Caco-2 (cell line): ENCODE data around the gene NTSR2. TPM values are rescaled to one million over a fixed set of nuclear protein-coding genes. Genes with fewer than 3 reads are reported as not detected.

ENCODE experiments used
- BruUV-seq: library from RNA; stranded (reverse); fragments of 400-500 nt; replicated peaks from 2 replicates; lab custom pipeline; 2021; lab: Mats Ljungman, UMichigan
- CTCF ChIA-PET: fragments of 300-600 bp; sonication (Branson Sonifier 250); formaldehyde crosslinking; loops from one replicate; lab custom pipeline; 2022; ENCODE audit warnings: antibody characterized with exemption; lab: Charles Lee
- POLR2A ChIA-PET: fragments of 300-600 bp; sonication (Branson Sonifier 250); formaldehyde crosslinking; loops from one replicate; lab custom pipeline; 2022; ENCODE audit warnings: antibody characterized with exemption; lab: Charles Lee
- DNase-seq, 2 experiments: peaks; one replicate each; pipeline versions ENCODE4 v3.0.0 to v3.0.0-alpha.2; 2020 to 2022
- H3K27me3 ChIP-seq: replicated peaks from 2 replicates; pipeline ENCODE4 v1.6.0; 2011; ENCODE audit warnings: low read length; ENCODE audit not compliant: control insufficient read depth, insufficient read depth
- H3K36me3 ChIP-seq: 2 replicates; pipeline ENCODE4 v1.5.1; 2011; ENCODE audit warnings: low read length; ENCODE audit not compliant: control insufficient read depth, insufficient read depth
- H3K4me1 ChIP-seq: fragments of 250-450 bp; sonication (Bioruptor Pico); 2 replicates; pipeline ENCODE4 v1.5.1; 2020; ENCODE audit warnings: mild to moderate bottlenecking
- H3K4me3 ChIP-seq: 2 replicates; pipeline ENCODE4 v1.5.1; 2011; ENCODE audit warnings: low read depth, mild to moderate bottlenecking, control low read depth, low read length
- H3K9me3 ChIP-seq: fragments of 250-450 bp; sonication (Bioruptor Pico); 2 replicates; pipeline ENCODE4 v1.5.1; 2020; ENCODE audit warnings: mild to moderate bottlenecking, moderate library complexity
- H3K27ac Mint-ChIP-seq: one replicate; pipeline ENCODE4 v1.8.0; 2022; ENCODE audit warnings: mixed read lengths; ENCODE audit not compliant: unreplicated experiment
- H3K27me3 Mint-ChIP-seq: one replicate; pipeline ENCODE4 v1.8.0; 2022; ENCODE audit warnings: mixed read lengths; ENCODE audit not compliant: insufficient read depth, unreplicated experiment
- H3K36me3 Mint-ChIP-seq: one replicate; pipeline ENCODE4 v1.8.0; 2022; ENCODE audit warnings: mild to moderate bottlenecking, mixed read lengths; ENCODE audit not compliant: insufficient read depth, unreplicated experiment
- H3K4me1 Mint-ChIP-seq: one replicate; pipeline ENCODE4 v1.8.0; 2022; ENCODE audit warnings: low read depth, mixed read lengths; ENCODE audit not compliant: unreplicated experiment
- H3K4me3 Mint-ChIP-seq: one replicate; pipeline ENCODE4 v1.8.0; 2022; ENCODE audit warnings: mild to moderate bottlenecking, moderate library complexity, mixed read lengths; ENCODE audit not compliant: unreplicated experiment
- H3K9me3 Mint-ChIP-seq: one replicate; pipeline ENCODE4 v1.8.0; 2022; ENCODE audit warnings: mixed read lengths; ENCODE audit not compliant: unreplicated experiment
- intact Hi-C: fragments of 100-400 bp; cut with micrococcal nuclease; formaldehyde crosslinking; loops from one replicate; pipeline ENCODE4 v1.10.0; 2022; ENCODE audit not compliant: unreplicated experiment
- total RNA-seq: library from RNA; stranded (reverse); gene quantifications from 2 replicates; pipeline ENCODE4 v1.2.3, GENCODE V29; 2022
- TF ChIP-seq, protein P1 (sequence below), 2 experiments: fragments of 200-600 bp in 1 of 2; IDR thresholded peaks; 1 replicate in 1 of 2; 2 replicates in 1 of 2; pipeline versions ENCODE4 v1.5.1 to v1.8.0; 2011 to 2022; ENCODE audit warnings: antibody characterized with exemption in 1 of 2, control low read depth in 1 of 2, inconsistent platforms in 1 of 2, low read depth in 1 of 2, low read length in 1 of 2, mild to moderate bottlenecking in 1 of 2, moderate library complexity in 1 of 2; ENCODE audit not compliant: insufficient read depth in 1 of 2, severe bottlenecking in 1 of 2, unreplicated experiment in 1 of 2

NTSR2 gene
- total RNA-seq, 1 experiment from 2014 or later: not detected

DNA sequence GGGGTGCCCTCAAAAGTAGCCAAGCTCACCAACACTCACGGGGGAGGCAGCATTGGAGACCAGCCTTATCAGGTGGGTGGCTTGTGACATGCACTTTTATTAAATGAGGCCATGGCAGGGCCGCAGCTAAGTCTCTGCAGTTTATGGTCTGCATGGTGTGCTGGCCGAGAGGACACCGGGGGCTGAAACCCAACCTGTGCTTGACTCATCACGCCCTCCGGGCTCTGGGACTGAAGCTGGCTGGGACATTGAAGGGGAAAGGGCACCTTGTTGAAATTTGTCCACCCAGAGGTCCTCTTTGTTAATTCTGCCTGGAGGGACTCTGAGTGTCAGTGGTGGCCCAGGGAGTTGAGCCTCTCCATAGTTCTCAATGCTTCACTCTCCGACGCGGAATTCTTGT is 17.7 kb upstream of the NTSR2 start:
- no peaks in the 10 kb centered on the region for H3K9me3 ChIP-seq
- H3K27me3 ChIP-seq: no peaks in the 10 kb centered on the region
- no peak for DNase-seq
- Mint-ChIP-seq H3K36me3 (no peaks in the 10 kb centered on the region), H3K4me1 (no peaks in the 10 kb centered on the region), H3K27me3 (peaks cover 10% of the 10 kb centered on the region), H3K9me3 (no peaks in the 10 kb centered on the region), H3K4me3 (no peak overlapping the region), H3K27ac (no peak overlapping the region)
- ChIA-PET CTCF (interaction anchor here (0.6 to 0.7 kb wide), 3 partner anchors 92 to 555 kb away, joined by 3 to 4 read pairs (median 4); a partner anchor contains a TSS), POLR2A (no interaction called here)
- TF ChIP-seq, protein P1, sequence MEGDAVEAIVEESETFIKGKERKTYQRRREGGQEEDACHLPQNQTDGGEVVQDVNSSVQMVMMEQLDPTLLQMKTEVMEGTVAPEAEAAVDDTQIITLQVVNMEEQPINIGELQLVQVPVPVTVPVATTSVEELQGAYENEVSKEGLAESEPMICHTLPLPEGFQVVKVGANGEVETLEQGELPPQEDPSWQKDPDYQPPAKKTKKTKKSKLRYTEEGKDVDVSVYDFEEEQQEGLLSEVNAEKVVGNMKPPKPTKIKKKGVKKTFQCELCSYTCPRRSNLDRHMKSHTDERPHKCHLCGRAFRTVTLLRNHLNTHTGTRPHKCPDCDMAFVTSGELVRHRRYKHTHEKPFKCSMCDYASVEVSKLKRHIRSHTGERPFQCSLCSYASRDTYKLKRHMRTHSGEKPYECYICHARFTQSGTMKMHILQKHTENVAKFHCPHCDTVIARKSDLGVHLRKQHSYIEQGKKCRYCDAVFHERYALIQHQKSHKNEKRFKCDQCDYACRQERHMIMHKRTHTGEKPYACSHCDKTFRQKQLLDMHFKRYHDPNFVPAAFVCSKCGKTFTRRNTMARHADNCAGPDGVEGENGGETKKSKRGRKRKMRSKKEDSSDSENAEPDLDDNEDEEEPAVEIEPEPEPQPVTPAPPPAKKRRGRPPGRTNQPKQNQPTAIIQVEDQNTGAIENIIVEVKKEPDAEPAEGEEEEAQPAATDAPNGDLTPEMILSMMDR (IDR thresholded peaks at IDR 0.05; ENCODE audit: insufficient read depth in 1 of 2, low read depth in 1 of 2, low read length in 1 of 2, severe bottlenecking in 1 of 2, unreplicated experiment in 1 of 2): no peak
- no peak overlapping the region for H3K4me3 ChIP-seq
- no peaks in the 10 kb centered on the region for H3K36me3 ChIP-seq
- intact Hi-C loops: loop anchor here (1.0 kb wide), 1 partner anchor 92 kb away; no protein-coding TSS in a partner anchor
- H3K4me1 ChIP-seq: no peaks in the 10 kb centered on the region
- no TSS peak for BruUV-seq

DNA sequence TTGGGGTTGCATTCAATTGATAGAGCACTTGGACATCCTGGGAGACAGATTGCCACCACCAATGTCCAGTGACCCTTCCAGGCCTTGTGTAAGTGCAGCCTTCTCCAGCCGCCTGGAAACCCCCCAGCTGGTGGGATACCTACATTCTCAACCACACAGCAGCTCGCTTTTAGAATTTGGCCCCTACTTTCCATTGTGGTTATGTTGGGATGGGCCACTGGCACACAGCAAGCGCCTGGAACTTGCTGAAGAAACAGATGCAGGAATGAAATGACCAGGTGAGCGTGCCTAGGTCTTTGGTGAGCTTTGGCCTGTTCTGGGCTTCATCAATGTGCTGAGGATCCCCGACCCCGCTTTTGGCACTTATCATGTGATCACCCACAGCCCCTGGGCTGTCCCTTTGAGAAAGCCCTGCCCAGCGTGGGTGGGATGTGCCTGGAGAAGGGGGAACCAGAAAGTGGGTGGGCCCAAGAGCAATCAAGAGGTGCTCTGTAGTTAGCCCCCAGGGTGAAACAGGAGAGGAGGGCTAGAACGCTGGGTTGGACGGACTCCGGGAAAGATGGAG is 16.0 kb upstream of the NTSR2 start:
- Histone ChIP-seq H3K27me3 (no peaks in the 10 kb centered on the region), H3K9me3 (no peaks in the 10 kb centered on the region), H3K4me3 (no peak overlapping the region), H3K36me3 (no peaks in the 10 kb centered on the region), H3K4me1 (no peaks in the 10 kb centered on the region)
- no peak for DNase-seq
- intact Hi-C loops: no loop called here
- POLR2A ChIA-PET: no interaction called here
- H3K27me3 Mint-ChIP-seq: peaks cover 10% of the 10 kb centered on the region
- no TSS peak for BruUV-seq
- no peaks in the 10 kb centered on the region for H3K9me3 Mint-ChIP-seq
- CTCF ChIA-PET: no interaction called here
- peaks cover 5% of the 10 kb centered on the region for H3K36me3 Mint-ChIP-seq
- H3K4me1 Mint-ChIP-seq: peaks cover 6% of the 10 kb centered on the region
- H3K27ac Mint-ChIP-seq: no peak overlapping the region
- TF ChIP-seq, protein P1 (IDR thresholded peaks at IDR 0.05; ENCODE audit: insufficient read depth in 1 of 2, low read depth in 1 of 2, low read length in 1 of 2, severe bottlenecking in 1 of 2, unreplicated experiment in 1 of 2): no peak
- no peak overlapping the region for H3K4me3 Mint-ChIP-seq

DNA sequence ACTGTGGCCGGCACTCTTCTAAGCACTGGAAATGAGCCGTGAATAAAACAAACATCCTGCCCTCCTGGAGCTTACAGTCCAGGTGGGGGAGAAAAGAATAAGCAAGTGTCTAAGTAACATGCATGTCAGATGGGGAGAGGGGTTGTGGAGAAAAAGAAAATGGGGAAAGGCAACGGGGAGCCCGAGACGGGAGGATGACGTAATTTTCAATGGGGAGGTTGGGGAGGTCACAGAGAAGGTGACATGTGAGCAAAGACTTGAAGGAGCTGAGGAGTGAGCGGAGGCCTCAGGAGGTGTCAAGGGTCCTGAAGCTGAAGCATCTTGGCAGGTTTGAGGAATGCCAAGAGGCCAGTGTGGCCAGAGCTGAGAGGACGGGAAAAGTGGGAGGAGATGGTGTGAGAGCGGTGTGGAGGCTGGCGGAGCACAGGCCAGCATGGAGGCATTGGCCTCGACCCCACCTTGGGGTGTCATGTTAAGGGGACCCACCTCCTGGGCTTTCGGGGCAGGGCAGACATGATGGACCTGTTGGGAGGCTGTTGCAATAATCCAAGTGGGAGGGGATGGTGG is 15.0 kb upstream of the NTSR2 start:
- Mint-ChIP-seq H3K36me3 (peaks cover 5% of the 10 kb centered on the region), H3K27me3 (peaks cover 10% of the 10 kb centered on the region), H3K4me1 (peaks cover 6% of the 10 kb centered on the region), H3K9me3 (no peaks in the 10 kb centered on the region), H3K4me3 (no peak overlapping the region), H3K27ac (no peak overlapping the region)
- CTCF ChIA-PET: interaction anchor here (1.4 kb wide), 1 partner anchor 94 kb away, joined by 3 read pairs; no protein-coding TSS in a partner anchor
- no peak overlapping the region for H3K4me3 ChIP-seq
- POLR2A ChIA-PET: no interaction called here
- H3K4me1 ChIP-seq: no peaks in the 10 kb centered on the region
- TF ChIP-seq, protein P1 (IDR thresholded peaks at IDR 0.05; ENCODE audit: insufficient read depth in 1 of 2, low read depth in 1 of 2, low read length in 1 of 2, severe bottlenecking in 1 of 2, unreplicated experiment in 1 of 2): no peak
- intact Hi-C loops: no loop called here
- BruUV-seq: no TSS peak
- H3K27me3 ChIP-seq: no peaks in the 10 kb centered on the region
- H3K36me3 ChIP-seq: no peaks in the 10 kb centered on the region
- H3K9me3 ChIP-seq: no peaks in the 10 kb centered on the region
- DNase-seq: no peak
